ENCODE data around the gene ADM. TPM values are rescaled to one million over a fixed set of nuclear protein-coding genes. Genes with fewer than 3 reads are reported as not detected.

Gene ADM
- total and polyA plus RNA-seq, 3 donors from 2014 or later: 3.5 to 13.1 (median 3.7) TPM

DNA sequence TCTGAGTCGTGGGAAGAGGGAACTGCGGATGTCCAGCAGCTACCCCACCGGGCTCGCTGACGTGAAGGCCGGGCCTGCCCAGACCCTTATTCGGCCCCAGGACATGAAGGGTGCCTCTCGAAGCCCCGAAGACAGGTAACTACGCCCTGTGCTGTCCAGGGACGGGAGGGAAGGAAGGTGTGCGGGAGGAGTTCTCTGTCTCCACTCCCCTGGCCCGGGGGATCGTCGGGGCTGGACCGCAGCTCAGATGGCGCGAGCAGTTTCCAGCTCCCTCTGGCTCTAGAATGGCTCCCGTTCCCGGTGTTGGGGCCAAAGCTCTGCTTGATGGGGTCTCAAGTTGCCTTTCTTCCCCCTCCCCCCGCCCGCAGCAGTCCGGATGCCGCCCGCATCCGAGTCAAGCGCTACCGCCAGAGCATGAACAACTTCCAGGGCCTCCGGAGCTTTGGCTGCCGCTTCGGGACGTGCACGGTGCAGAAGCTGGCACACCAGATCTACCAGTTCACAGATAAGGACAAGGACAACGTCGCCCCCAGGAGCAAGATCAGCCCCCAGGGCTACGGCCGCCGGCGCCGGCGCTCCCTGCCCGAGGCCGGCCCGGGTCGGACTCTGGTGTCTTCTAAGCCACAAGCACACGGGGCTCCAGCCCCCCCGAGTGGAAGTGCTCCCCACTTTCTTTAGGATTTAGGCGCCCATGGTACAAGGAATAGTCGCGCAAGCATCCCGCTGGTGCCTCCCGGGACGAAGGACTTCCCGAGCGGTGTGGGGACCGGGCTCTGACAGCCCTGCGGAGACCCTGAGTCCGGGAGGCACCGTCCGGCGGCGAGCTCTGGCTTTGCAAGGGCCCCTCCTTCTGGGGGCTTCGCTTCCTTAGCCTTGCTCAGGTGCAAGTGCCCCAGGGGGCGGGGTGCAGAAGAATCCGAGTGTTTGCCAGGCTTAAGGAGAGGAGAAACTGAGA lies 1.4 kb downstream of the ADM start:
- no peak for DNase-seq
- H3K36me3 ChIP-seq (ENCODE audit: low read depth, missing control alignments): no peaks in the 10 kb centered on the region
- no peaks in the 10 kb centered on the region for H3K27me3 ChIP-seq
- peak overlapping the region; percentile 56 to 66 for H3K4me3 ChIP-seq
- WGBS, 2 donors: 26 to 28% methylated on average over 13 to 65 of the region's 65 CpGs
- H3K9me3 ChIP-seq: no peaks in the 10 kb centered on the region
- intact Hi-C loops (cut with DNase I; ENCODE audit: low total_unique reads): loop anchor here (5.0 kb wide), 1 partner anchor 549 kb away; no protein-coding TSS in a partner anchor
- TF ChIP-seq POLR2A (IDR thresholded peaks at IDR 0.05): no peak
- TF ChIP-seq, protein P1, sequence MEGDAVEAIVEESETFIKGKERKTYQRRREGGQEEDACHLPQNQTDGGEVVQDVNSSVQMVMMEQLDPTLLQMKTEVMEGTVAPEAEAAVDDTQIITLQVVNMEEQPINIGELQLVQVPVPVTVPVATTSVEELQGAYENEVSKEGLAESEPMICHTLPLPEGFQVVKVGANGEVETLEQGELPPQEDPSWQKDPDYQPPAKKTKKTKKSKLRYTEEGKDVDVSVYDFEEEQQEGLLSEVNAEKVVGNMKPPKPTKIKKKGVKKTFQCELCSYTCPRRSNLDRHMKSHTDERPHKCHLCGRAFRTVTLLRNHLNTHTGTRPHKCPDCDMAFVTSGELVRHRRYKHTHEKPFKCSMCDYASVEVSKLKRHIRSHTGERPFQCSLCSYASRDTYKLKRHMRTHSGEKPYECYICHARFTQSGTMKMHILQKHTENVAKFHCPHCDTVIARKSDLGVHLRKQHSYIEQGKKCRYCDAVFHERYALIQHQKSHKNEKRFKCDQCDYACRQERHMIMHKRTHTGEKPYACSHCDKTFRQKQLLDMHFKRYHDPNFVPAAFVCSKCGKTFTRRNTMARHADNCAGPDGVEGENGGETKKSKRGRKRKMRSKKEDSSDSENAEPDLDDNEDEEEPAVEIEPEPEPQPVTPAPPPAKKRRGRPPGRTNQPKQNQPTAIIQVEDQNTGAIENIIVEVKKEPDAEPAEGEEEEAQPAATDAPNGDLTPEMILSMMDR (IDR thresholded peaks at IDR 0.05): no peak
- peaks cover 54% of the 10 kb centered on the region for H3K4me1 ChIP-seq
- peak overlapping the region; percentile 28 to 82 for H3K27ac ChIP-seq

DNA sequence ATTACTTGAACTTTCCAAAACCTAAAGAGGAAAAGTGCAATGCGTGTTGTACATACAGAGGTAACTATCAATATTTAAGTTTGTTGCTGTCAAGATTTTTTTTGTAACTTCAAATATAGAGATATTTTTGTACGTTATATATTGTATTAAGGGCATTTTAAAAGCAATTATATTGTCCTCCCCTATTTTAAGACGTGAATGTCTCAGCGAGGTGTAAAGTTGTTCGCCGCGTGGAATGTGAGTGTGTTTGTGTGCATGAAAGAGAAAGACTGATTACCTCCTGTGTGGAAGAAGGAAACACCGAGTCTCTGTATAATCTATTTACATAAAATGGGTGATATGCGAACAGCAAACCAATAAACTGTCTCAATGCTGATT lies 2.1 kb downstream of the ADM start:
- Histone ChIP-seq H3K4me3 (peak overlapping the region; percentile 46 to 66), H3K27ac (peak overlapping the region in 1 of 2 donors; percentile 59), H3K4me1 (peaks cover 54% of the 10 kb centered on the region), H3K27me3 (no peaks in the 10 kb centered on the region), H3K9me3 (no peaks in the 10 kb centered on the region), H3K36me3 (ENCODE audit: low read depth, missing control alignments) (no peaks in the 10 kb centered on the region)
- intact Hi-C loops (cut with DNase I; ENCODE audit: low total_unique reads): loop anchor here (5.0 kb wide), 1 partner anchor 550 kb away; no protein-coding TSS in a partner anchor
- no peak for DNase-seq
- WGBS, 2 donors: 36 to 40% methylated on average over 9 of the region's 9 CpGs
- TF ChIP-seq POLR2A (IDR thresholded peaks at IDR 0.05): no peak
- TF ChIP-seq, protein P1 (IDR thresholded peaks at IDR 0.05): no peak

DNA sequence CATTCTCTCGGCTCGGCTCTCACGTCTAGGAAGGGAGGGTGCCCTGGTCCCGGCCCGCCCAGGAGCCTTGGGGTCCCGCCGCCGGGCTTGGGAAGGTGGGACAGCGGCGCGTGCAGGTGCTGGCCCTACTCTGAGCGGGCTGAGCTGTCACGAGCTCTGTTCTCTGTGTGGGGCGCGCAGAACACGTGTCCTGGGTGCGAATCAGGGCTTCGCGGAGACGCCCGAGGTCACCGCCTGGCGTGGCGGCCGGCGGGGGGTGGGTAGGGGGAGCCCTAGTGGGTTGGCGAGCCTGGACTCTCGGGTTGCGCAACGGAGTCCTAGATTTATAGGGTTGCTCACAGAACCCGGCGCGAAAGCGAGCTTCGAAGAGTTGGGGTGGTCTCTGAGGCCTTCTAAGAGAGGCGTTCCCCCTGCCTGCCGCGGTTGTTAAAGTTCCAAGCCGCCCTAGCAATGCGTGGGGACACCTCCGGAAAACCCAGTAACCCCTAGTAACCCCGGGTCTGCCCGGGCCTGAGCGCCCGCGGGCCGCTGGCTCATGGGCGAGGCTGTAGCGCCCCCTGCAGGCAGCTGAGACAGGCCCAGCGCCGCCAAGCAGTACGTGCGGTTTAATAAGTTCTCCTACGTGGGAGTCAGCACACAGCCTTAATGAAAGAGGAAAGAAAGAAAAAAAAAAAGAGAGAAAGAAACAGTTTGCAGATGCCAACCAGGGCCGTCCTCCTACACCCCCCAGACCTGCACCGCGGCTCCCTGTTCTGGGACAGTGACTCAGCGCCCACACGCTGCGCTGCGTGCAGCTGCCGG lies 2.7 kb downstream of the ADM start:
- TF ChIP-seq POLR2A (IDR thresholded peaks at IDR 0.05): no peak
- TF ChIP-seq, protein P1 (IDR thresholded peaks at IDR 0.05): peak; percentile 96 to 98 (median 98)
- H3K27ac ChIP-seq: peak overlapping the region; percentile 59 to 71
- 9 to 11% methylated on average over 21 to 62 of the region's 62 CpGs for WGBS, 2 donors
- intact Hi-C loops (cut with DNase I; ENCODE audit: low total_unique reads): loop anchor here (5.0 kb wide), 1 partner anchor 550 kb away; no protein-coding TSS in a partner anchor
- H3K27me3 ChIP-seq: no peaks in the 10 kb centered on the region
- peak; percentile 91 for DNase-seq
- peaks cover 54% of the 10 kb centered on the region for H3K4me1 ChIP-seq
- no peaks in the 10 kb centered on the region for H3K9me3 ChIP-seq
- H3K36me3 ChIP-seq (ENCODE audit: low read depth, missing control alignments): no peaks in the 10 kb centered on the region
- peak overlapping the region; percentile 46 to 66 for H3K4me3 ChIP-seq

DNA sequence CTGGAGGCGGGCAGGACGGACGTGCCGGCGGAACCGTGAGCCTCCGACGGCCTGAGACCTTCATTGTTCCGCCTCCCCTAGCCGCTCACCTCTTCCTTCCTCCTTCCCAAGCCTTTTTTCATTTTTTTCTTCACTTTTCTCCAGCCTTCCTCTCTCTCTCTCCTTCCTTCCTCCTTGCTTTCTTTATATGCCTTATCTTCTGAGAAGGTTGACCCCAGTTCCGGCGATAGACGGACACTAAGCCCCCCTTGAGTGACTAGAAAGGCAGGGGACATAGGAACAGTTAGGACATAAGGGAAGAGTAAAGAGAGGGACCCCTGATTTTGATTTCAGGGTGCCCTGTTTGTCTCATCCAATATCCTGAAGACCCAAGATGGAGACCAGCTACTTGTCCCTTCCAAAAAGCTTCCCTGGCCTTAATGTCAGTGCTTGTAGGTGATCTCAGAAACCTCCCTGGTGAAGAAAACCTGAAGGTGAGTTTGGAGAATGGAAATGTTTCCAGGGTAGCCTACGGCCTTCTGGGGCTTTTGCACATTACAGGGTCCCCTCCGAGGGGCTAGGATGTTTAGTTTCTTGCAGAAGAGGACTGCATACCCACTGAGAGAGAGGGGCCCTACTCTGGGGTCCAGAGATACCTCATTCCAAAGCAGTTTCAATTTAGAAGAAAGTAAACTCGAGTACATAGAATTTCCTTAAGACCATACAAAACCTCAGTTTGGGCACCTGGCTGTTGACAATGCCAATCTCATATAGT lies 3.5 kb downstream of the ADM start:
- WGBS, 2 donors: 17 to 21% methylated on average over 16 of the region's 16 CpGs
- Histone ChIP-seq H3K27me3 (no peaks in the 10 kb centered on the region), H3K27ac (peak overlapping the region; percentile 59 to 71), H3K9me3 (no peaks in the 10 kb centered on the region), H3K4me3 (peak overlapping the region; percentile 46 to 66), H3K4me1 (peaks cover 52% of the 10 kb centered on the region), H3K36me3 (ENCODE audit: low read depth, missing control alignments) (no peaks in the 10 kb centered on the region)
- TF ChIP-seq POLR2A (IDR thresholded peaks at IDR 0.05): no peak
- TF ChIP-seq, protein P1 (IDR thresholded peaks at IDR 0.05): no peak
- no peak for DNase-seq
- intact Hi-C loops (cut with DNase I; ENCODE audit: low total_unique reads): loop anchor here (5.0 kb wide), 1 partner anchor 551 kb away; no protein-coding TSS in a partner anchor
